Natural killer cell (primary cell): ENCODE measurements around the gene SLC2A9. TPM values are rescaled to one million over a fixed set of nuclear protein-coding genes. Genes with fewer than 3 reads are reported as not detected.

Experiments used
- ATAC-seq, 3 donors: fragments of 150-1000 bp in 2 of 3; fragments of 200-7000 bp in 1 of 3; cut with Tn5 transposase; 1 replicate in 1 of 3; 2 replicates in 2 of 3; pipeline ENCODE4 v1.10.0; 2021; ENCODE audit warnings: mild to moderate bottlenecking in 2 of 3, moderate library complexity in 2 of 3
- DNase-seq, 2 donors: peaks; one replicate each; pipeline versions ENCODE4 v3.0.0 to v3.0.0-alpha.2; 2013 to 2021; ENCODE audit warnings: mixed read lengths in 1 of 2
- H3K27ac ChIP-seq: one replicate; pipeline ENCODE4 v1.5.1; 2013; ENCODE audit warnings: mild to moderate bottlenecking, low read length
- H3K27me3 ChIP-seq: one replicate; pipeline ENCODE4 v1.6.1; 2013; ENCODE audit warnings: low read length; ENCODE audit not compliant: control insufficient read depth, insufficient read depth
- H3K36me3 ChIP-seq: one replicate; pipeline ENCODE4 v1.6.1; 2013; ENCODE audit warnings: low read length; ENCODE audit not compliant: control insufficient read depth, insufficient read depth
- H3K4me1 ChIP-seq: one replicate; pipeline ENCODE4 v1.6.1; 2013; ENCODE audit warnings: low read length; ENCODE audit not compliant: control insufficient read depth, insufficient read depth
- H3K4me3 ChIP-seq: one replicate; pipeline ENCODE4 v1.5.1; 2013; ENCODE audit warnings: low read length
- H3K9me3 ChIP-seq: one replicate; pipeline ENCODE4 v1.6.1; 2013; ENCODE audit warnings: low read length; ENCODE audit not compliant: control insufficient read depth, insufficient read depth
- H3K27ac Mint-ChIP-seq, 2 donors: one replicate each; pipeline ENCODE4 v1.8.0; 2022; ENCODE audit warnings: mild to moderate bottlenecking in 2 of 2, mixed read lengths in 2 of 2, moderate library complexity in 1 of 2
- H3K27me3 Mint-ChIP-seq, 2 donors: one replicate each; pipeline ENCODE4 v1.8.0; 2022; ENCODE audit warnings: low read depth in 2 of 2, mixed read lengths in 2 of 2
- H3K36me3 Mint-ChIP-seq: one replicate; pipeline ENCODE4 v1.8.0; 2022; ENCODE audit warnings: mixed read lengths
- H3K4me1 Mint-ChIP-seq, 2 donors: one replicate each; pipeline ENCODE4 v1.8.0; 2022; ENCODE audit warnings: mixed read lengths in 2 of 2
- H3K4me3 Mint-ChIP-seq: one replicate; pipeline ENCODE4 v1.8.0; 2022; ENCODE audit warnings: mild to moderate bottlenecking, moderate library complexity, mixed read lengths
- H3K9me3 Mint-ChIP-seq, 2 donors: one replicate each; pipeline ENCODE4 v1.8.0; 2022; ENCODE audit warnings: mixed read lengths in 2 of 2
- CTCF ChIP-seq: fragments of 200-600 bp; IDR thresholded peaks from one replicate; pipeline ENCODE4 v1.8.0; 2022; ENCODE audit warnings: antibody characterized with exemption
- WGBS: methylation state at CpG from one replicate; pipeline ENCODE4 v1.1.7; 2013; ENCODE audit warnings: missing lambda C conversion rate; ENCODE audit not compliant: insufficient coverage; 5-methylcytosine and 5-hydroxymethylcytosine counted together
- intact Hi-C: fragments of 100-400 bp; cut with micrococcal nuclease; formaldehyde crosslinking; loops from one replicate; pipeline ENCODE4 v1.14.2; 2022
- total RNA-seq, 4 donors: library from RNA; stranded (reverse); fragments of 120-200 nt in 1 of 4; gene quantifications; one replicate each; pipeline versions ENCODE4 v1.2.3 to v1.2.4, GENCODE V29; 2013 to 2022

The SLC2A9 gene
- total RNA-seq, 3 donors from 2014 or later (not counting 1 experiment from before 2014, with no cell fraction given): 1.5 to 5.5 (median 3.9) TPM

- no peak for TF ChIP-seq CTCF
- H3K27ac ChIP-seq: no peak overlapping the region
- ATAC-seq (no peak), DNase-seq (no peak)
- no peaks in the 10 kb centered on the region for H3K9me3 Mint-ChIP-seq
- H3K4me1 ChIP-seq: no peaks in the 10 kb centered on the region
- no peak overlapping the region for H3K4me3 Mint-ChIP-seq
- no peaks in the 10 kb centered on the region for H3K27me3 ChIP-seq
- H3K36me3 Mint-ChIP-seq: no peaks in the 10 kb centered on the region
- no peak overlapping the region for H3K27ac Mint-ChIP-seq
- H3K36me3 ChIP-seq: no peaks in the 10 kb centered on the region
- WGBS: 91% methylated on average over 7 of the region's 7 CpGs
- no peaks in the 10 kb centered on the region for H3K9me3 ChIP-seq
- no peaks in the 10 kb centered on the region for H3K4me1 Mint-ChIP-seq
- peaks cover 6 to 7% of the 10 kb centered on the region in 2 donors for H3K27me3 Mint-ChIP-seq
- intact Hi-C loops: no loop called here
- H3K4me3 ChIP-seq: no peak overlapping the region
Observed at GRCh38 chr4:9964879-9965278, 56.4 kb downstream of the SLC2A9 start.

- intact Hi-C loops: no loop called here
Observed at GRCh38 chr4:9963328-9963727, 58.0 kb downstream of the SLC2A9 start.

GRCh38 chr4:9962611-9963314 is 58.5 kb downstream of the SLC2A9 start:
- Histone ChIP-seq H3K36me3 (no peaks in the 10 kb centered on the region), H3K27ac (no peak overlapping the region), H3K27me3 (no peaks in the 10 kb centered on the region), H3K4me3 (no peak overlapping the region), H3K9me3 (no peaks in the 10 kb centered on the region), H3K4me1 (no peaks in the 10 kb centered on the region)
- Mint-ChIP-seq H3K9me3 (peaks cover 0 to 2% of the 10 kb centered on the region in 2 donors), H3K27me3 (peaks cover 7 to 10% of the 10 kb centered on the region in 2 donors), H3K36me3 (no peaks in the 10 kb centered on the region), H3K4me3 (no peak overlapping the region), H3K27ac (no peak overlapping the region), H3K4me1 (no peaks in the 10 kb centered on the region)
- no peak for DNase-seq
- ATAC-seq: no peak
- TF ChIP-seq CTCF: no peak
- intact Hi-C loops: no loop called here
- WGBS: 95% methylated on average over 4 of the region's 5 CpGs

More at GRCh38 chr4:9963328-9963727, 58.0 kb downstream of the SLC2A9 start:
- H3K27me3 ChIP-seq: no peaks in the 10 kb centered on the region
- no peaks in the 10 kb centered on the region for H3K4me1 Mint-ChIP-seq
- H3K9me3 ChIP-seq: no peaks in the 10 kb centered on the region
- WGBS: 92% methylated on average over 5 of the region's 5 CpGs
- H3K36me3 ChIP-seq: no peaks in the 10 kb centered on the region
- TF ChIP-seq CTCF: no peak
- H3K27ac Mint-ChIP-seq: no peak overlapping the region
- no peak overlapping the region for H3K27ac ChIP-seq
- no peak overlapping the region for H3K4me3 Mint-ChIP-seq
- peaks cover 7 to 8% of the 10 kb centered on the region in 2 donors for H3K27me3 Mint-ChIP-seq
- H3K9me3 Mint-ChIP-seq: peaks cover 0 to 2% of the 10 kb centered on the region in 2 donors
- no peak overlapping the region for H3K4me3 ChIP-seq
- H3K36me3 Mint-ChIP-seq: no peaks in the 10 kb centered on the region
- no peaks in the 10 kb centered on the region for H3K4me1 ChIP-seq
- ATAC-seq: no peak
- DNase-seq: no peak

- no peak for ATAC-seq
- H3K4me1 ChIP-seq: no peaks in the 10 kb centered on the region
- peaks cover 0 to 2% of the 10 kb centered on the region in 2 donors for H3K9me3 Mint-ChIP-seq
- H3K36me3 Mint-ChIP-seq: no peaks in the 10 kb centered on the region
- TF ChIP-seq CTCF: no peak
- H3K36me3 ChIP-seq: no peaks in the 10 kb centered on the region
- no peak for DNase-seq
- WGBS: 77% methylated on average over 2 of the region's 3 CpGs
- no peak overlapping the region for H3K27ac ChIP-seq
- H3K27me3 ChIP-seq: no peaks in the 10 kb centered on the region
- peaks cover 0 to 9% of the 10 kb centered on the region in 2 donors for H3K27me3 Mint-ChIP-seq
- H3K4me3 ChIP-seq: no peak overlapping the region
- H3K4me1 Mint-ChIP-seq: no peaks in the 10 kb centered on the region
- H3K27ac Mint-ChIP-seq: no peak overlapping the region
- H3K9me3 ChIP-seq: no peaks in the 10 kb centered on the region
- H3K4me3 Mint-ChIP-seq: no peak overlapping the region
- intact Hi-C loops: no loop called here
Observed at GRCh38 chr4:9954468-9954867, 66.8 kb downstream of the SLC2A9 start.
